ENCODE measurements around the gene MRFAP1L1. TPM values are rescaled to one million over a fixed set of nuclear protein-coding genes. Genes with fewer than 3 reads are reported as not detected.

The MRFAP1L1 gene
- polyA plus RNA-seq, 3 donors, result 7.6 to 19.1 (median 13.8) TPM

- H3K4me3 Mint-ChIP-seq, result no peak overlapping the region
- WGBS (ENCODE audit: insufficient coverage), result no CpG with 5 or more reads among the region's 1 CpG
- H3K27ac Mint-ChIP-seq, result no peak overlapping the region
Observed at GRCh38 chr4:6671648-6672047, 38.0 kb downstream of the MRFAP1L1 start.

GRCh38 chr4:6668391-6668790 lies 41.3 kb downstream of the MRFAP1L1 start:
- Mint-ChIP-seq H3K36me3 (no peaks in the 10 kb centered on the region), H3K4me3 (no peak overlapping the region), H3K27me3 (ENCODE audit: low read depth in 3 of 3) (peaks cover 2 to 15% (median 7%) of the 10 kb centered on the region in 3 donors), H3K4me1 (peaks cover 5% of the 10 kb centered on the region), H3K27ac (no peak overlapping the region), H3K9me3 (peaks cover 0 to 13% (median 4%) of the 10 kb centered on the region in 7 donors)
- Histone ChIP-seq H3K36me3 (replicated peaks in 1 of 2; ENCODE audit: control insufficient read depth in 1 of 2, insufficient read depth in 2 of 2, low read length in 2 of 2) (no peaks in the 10 kb centered on the region), H3K4me2 (replicated peaks; ENCODE audit: extremely low read depth, low read length, poor library complexity, severe bottlenecking) (no peak overlapping the region), H3K27ac (ENCODE audit: low read depth in 1 of 2, low read length in 2 of 2) (no peak overlapping the region), H3K4me3 (replicated peaks in 1 of 3; ENCODE audit: low read depth in 2 of 3, low read length in 3 of 3) (no peak overlapping the region), H2AFZ (ENCODE audit: insufficient read depth, low read depth, low read length, poor library complexity, severe bottlenecking) (no peak overlapping the region), H3K9ac (ENCODE audit: insufficient read depth, low read length, poor library complexity, severe bottlenecking) (no peak overlapping the region), H3K79me2 (ENCODE audit: insufficient read depth, low read length) (no peaks in the 10 kb centered on the region), H3K9me3 (replicated peaks in 1 of 2; ENCODE audit: control insufficient read depth in 1 of 2, insufficient read depth in 1 of 2, low read length in 2 of 2) (peaks cover 0 to 7% of the 10 kb centered on the region in 2 donors), H4K20me1 (ENCODE audit: insufficient read depth, low read length) (no peaks in the 10 kb centered on the region), H3K4me1 (ENCODE audit: control insufficient read depth in 1 of 2, insufficient read depth in 2 of 2, low read length in 2 of 2) (peaks cover 3 to 9% of the 10 kb centered on the region in 2 donors), H3K27me3 (ENCODE audit: control insufficient read depth in 2 of 2, insufficient read depth in 2 of 2, low read length in 2 of 2) (peaks cover 16 to 20% of the 10 kb centered on the region in 2 donors)
- 95% methylated on average over 10 of the region's 11 CpGs for WGBS (ENCODE audit: insufficient coverage)
- TF ChIP-seq CTCF (IDR thresholded peaks at IDR 0.05), result no peak
- no peak for DNase-seq
- intact Hi-C loops (cut with micrococcal nuclease), result no loop called here

More at GRCh38 chr4:6671648-6672047, 38.0 kb downstream of the MRFAP1L1 start:
- H3K4me1 Mint-ChIP-seq, result peaks cover 29% of the 10 kb centered on the region
- Histone ChIP-seq H3K27ac (ENCODE audit: low read depth in 1 of 2, low read length in 2 of 2) (no peak overlapping the region), H3K79me2 (ENCODE audit: insufficient read depth, low read length) (peaks cover 22% of the 10 kb centered on the region), H2AFZ (ENCODE audit: insufficient read depth, low read depth, low read length, poor library complexity, severe bottlenecking) (no peak overlapping the region), H3K9ac (ENCODE audit: insufficient read depth, low read length, poor library complexity, severe bottlenecking) (no peak overlapping the region), H3K36me3 (replicated peaks in 1 of 2; ENCODE audit: control insufficient read depth in 1 of 2, insufficient read depth in 2 of 2, low read length in 2 of 2) (peaks cover 0 to 8% of the 10 kb centered on the region in 2 donors), H3K4me2 (replicated peaks; ENCODE audit: extremely low read depth, low read length, poor library complexity, severe bottlenecking) (no peak overlapping the region), H4K20me1 (ENCODE audit: insufficient read depth, low read length) (peaks cover 2% of the 10 kb centered on the region), H3K9me3 (replicated peaks in 1 of 2; ENCODE audit: control insufficient read depth in 1 of 2, insufficient read depth in 1 of 2, low read length in 2 of 2) (no peaks in the 10 kb centered on the region), H3K27me3 (ENCODE audit: control insufficient read depth in 2 of 2, insufficient read depth in 2 of 2, low read length in 2 of 2) (no peaks in the 10 kb centered on the region), H3K4me3 (replicated peaks in 1 of 3; ENCODE audit: low read depth in 2 of 3, low read length in 3 of 3) (no peak overlapping the region), H3K4me1 (ENCODE audit: control insufficient read depth in 1 of 2, insufficient read depth in 2 of 2, low read length in 2 of 2) (peaks cover 24 to 29% of the 10 kb centered on the region in 2 donors)
- TF ChIP-seq CTCF (IDR thresholded peaks at IDR 0.05), result no peak
- peaks cover 9 to 15% of the 10 kb centered on the region in 2 donors for H3K36me3 Mint-ChIP-seq
- DNase-seq, result no peak
- intact Hi-C loops (cut with micrococcal nuclease), result no loop called here
- H3K9me3 Mint-ChIP-seq, result peaks cover 0 to 7% (median 2%) of the 10 kb centered on the region in 7 donors
- peaks cover 2 to 13% (median 3%) of the 10 kb centered on the region in 3 donors for H3K27me3 Mint-ChIP-seq (ENCODE audit: low read depth in 3 of 3)
